Esophagus muscularis mucosa (tissue), 4 donors: ENCODE data around the gene TPK1.

Experiments
- CTCF ChIP-seq, 3 experiments: fragments of 200-600 bp in 2 of 3; fragments of 450-650 bp in 1 of 3; sonication (generic) in 2 of 3; IDR thresholded peaks; one replicate each; pipeline ENCODE4 v1.5.1; 2017 to 2019; ENCODE audit warnings: antibody characterized with exemption in 3 of 3, mild to moderate bottlenecking in 2 of 3, moderate library complexity in 1 of 3
- EP300 ChIP-seq: sonication (generic); formaldehyde crosslinking; IDR thresholded peaks from one replicate; pipeline ENCODE4 v1.6.1; 2017; ENCODE audit warnings: antibody characterized with exemption
- POLR2A ChIP-seq: fragments of 450-650 bp; IDR thresholded peaks from one replicate; pipeline ENCODE4 v1.6.1; 2017; ENCODE audit warnings: antibody characterized with exemption, moderate library complexity, mild to moderate bottlenecking, low read depth
- POLR2AphosphoS5 ChIP-seq, 2 donors: sonication (generic); formaldehyde crosslinking; IDR thresholded peaks; one replicate each; pipeline ENCODE4 v1.6.1; 2017; ENCODE audit warnings: antibody characterized with exemption in 2 of 2

- TF ChIP-seq CTCF (IDR thresholded peaks at IDR 0.05): no peak
- no peak for TF ChIP-seq POLR2A
- TF ChIP-seq EP300: no peak
- TF ChIP-seq POLR2AphosphoS5 (IDR thresholded peaks at IDR 0.05): no peak
These were observed 290.5 kb downstream of the TPK1 start for GRCh38 chr7:144545330-144545729.
